Type B pancreatic cell (in vitro differentiated cells): ENCODE results near the gene PEF1. TPM values are rescaled to one million over a fixed set of nuclear protein-coding genes. Genes with fewer than 3 reads are reported as not detected.

Experiments used
- DNase-seq: peaks from one replicate; pipeline ENCODE4 v3.0.0; 2021; ENCODE audit warnings: mixed read lengths; ENCODE audit not compliant: unreplicated experiment; ENCODE audit errors: extremely low spot score
- H3K27ac Mint-ChIP-seq: 2 replicates; pipeline ENCODE4 v1.8.0; 2021; ENCODE audit warnings: mild to moderate bottlenecking, mixed read lengths
- H3K27me3 Mint-ChIP-seq: 2 replicates; pipeline ENCODE4 v1.8.0; 2021; ENCODE audit warnings: mixed read lengths
- H3K36me3 Mint-ChIP-seq: 2 replicates; pipeline ENCODE4 v1.8.0; 2021; ENCODE audit warnings: mixed read lengths
- H3K4me1 Mint-ChIP-seq: one replicate; pipeline ENCODE4 v1.8.0; 2021; ENCODE audit warnings: mixed read lengths; ENCODE audit not compliant: unreplicated experiment
- H3K4me3 Mint-ChIP-seq: 2 replicates; pipeline ENCODE4 v1.8.0; 2021; ENCODE audit warnings: mild to moderate bottlenecking, mixed read lengths
- H3K9me3 Mint-ChIP-seq: 2 replicates; pipeline ENCODE4 v1.8.0; 2021; ENCODE audit warnings: mixed read lengths
- CTCF ChIP-seq: fragments of 200-600 bp; sonication (generic); conservative IDR thresholded peaks from 2 replicates; pipeline ENCODE4 v1.5.0; 2021; ENCODE audit warnings: antibody characterized with exemption, mild to moderate bottlenecking
- total RNA-seq: library from RNA; stranded (reverse); gene quantifications from 2 replicates; pipeline ENCODE4 v1.2.1, GENCODE V29; 2021; ENCODE audit warnings: low replicate concordance

The PEF1 gene
- total RNA-seq, 1 donor from 2014 or later, result 45.2 TPM

GRCh38 chr1:31650161-31651088 lies 5.7 kb upstream of the PEF1 start:
- H3K4me3 Mint-ChIP-seq, result peak overlapping the region; percentile 9
- peaks cover 3% of the 10 kb centered on the region for H3K9me3 Mint-ChIP-seq
- no peak for DNase-seq
- H3K27ac Mint-ChIP-seq, result peak overlapping the region; percentile 87
- H3K4me1 Mint-ChIP-seq, result peaks cover 18% of the 10 kb centered on the region
- TF ChIP-seq CTCF, result no peak
- H3K36me3 Mint-ChIP-seq, result no peaks in the 10 kb centered on the region
- H3K27me3 Mint-ChIP-seq, result no peaks in the 10 kb centered on the region

- Mint-ChIP-seq H3K27ac (peak overlapping the region; percentile 46), H3K9me3 (peaks cover 3% of the 10 kb centered on the region), H3K27me3 (no peaks in the 10 kb centered on the region), H3K36me3 (no peaks in the 10 kb centered on the region), H3K4me3 (no peak overlapping the region), H3K4me1 (peaks cover 27% of the 10 kb centered on the region)
- TF ChIP-seq CTCF, result no peak
- DNase-seq, result no peak
These were observed 4.1 kb upstream of the PEF1 start for GRCh38 chr1:31648641-31649357.

- no peak for TF ChIP-seq CTCF
- no peaks in the 10 kb centered on the region for H3K36me3 Mint-ChIP-seq
- peak overlapping the region; percentile 46 for H3K27ac Mint-ChIP-seq
- no peak overlapping the region for H3K4me3 Mint-ChIP-seq
- peaks cover 3% of the 10 kb centered on the region for H3K9me3 Mint-ChIP-seq
- no peak for DNase-seq
- H3K27me3 Mint-ChIP-seq, result no peaks in the 10 kb centered on the region
- H3K4me1 Mint-ChIP-seq, result peaks cover 32% of the 10 kb centered on the region
These were observed 3.5 kb upstream of the PEF1 start for GRCh38 chr1:31648190-31648589.

GRCh38 chr1:31647106-31647505 lies 2.4 kb upstream of the PEF1 start:
- Mint-ChIP-seq H3K9me3 (peaks cover 3% of the 10 kb centered on the region), H3K4me1 (peaks cover 32% of the 10 kb centered on the region), H3K27ac (peak overlapping the region; percentile 100), H3K36me3 (no peaks in the 10 kb centered on the region), H3K4me3 (peak overlapping the region; percentile 99), H3K27me3 (no peaks in the 10 kb centered on the region)
- no peak for TF ChIP-seq CTCF
- DNase-seq, result no peak

DNA sequence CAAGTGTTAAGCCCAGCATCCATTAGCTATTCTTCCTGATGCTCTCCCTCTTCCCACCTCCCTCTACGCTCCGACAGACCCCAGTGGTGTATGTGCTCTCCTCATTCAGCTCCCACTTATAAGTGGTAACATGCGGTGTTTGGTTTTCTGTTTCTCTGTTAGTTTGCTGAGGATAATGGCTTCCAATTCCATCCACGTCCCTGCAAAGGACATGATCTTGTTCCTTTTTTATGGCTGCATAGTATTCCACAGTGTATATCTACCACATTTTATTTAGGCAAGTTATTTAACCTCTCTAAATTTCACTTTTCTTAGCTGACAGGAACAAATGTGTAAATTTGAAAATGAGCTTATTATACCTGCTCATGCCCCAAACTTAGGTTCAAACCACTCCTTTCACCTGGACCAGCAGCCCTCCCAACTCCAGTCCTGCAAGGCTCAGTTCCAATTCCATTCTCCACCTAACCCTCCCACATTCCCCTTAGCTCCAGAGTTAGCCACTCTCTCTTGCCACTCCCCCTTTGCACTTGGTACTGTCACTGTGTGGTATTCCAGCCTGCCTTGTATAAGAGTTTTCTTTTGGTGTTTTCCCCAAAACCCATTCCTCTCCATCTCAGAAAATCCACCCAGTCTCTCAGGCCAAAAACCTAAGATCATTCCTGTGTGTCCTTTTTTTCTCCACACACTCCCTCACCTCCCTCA lies 1.7 kb upstream of the PEF1 start:
- Mint-ChIP-seq H3K27me3 (no peaks in the 10 kb centered on the region), H3K4me1 (peaks cover 32% of the 10 kb centered on the region), H3K27ac (peak overlapping the region; percentile 100), H3K9me3 (peaks cover 3% of the 10 kb centered on the region), H3K36me3 (no peaks in the 10 kb centered on the region), H3K4me3 (peak overlapping the region; percentile 99)
- DNase-seq, result no peak
- TF ChIP-seq CTCF, result no peak
